Gastrocnemius medialis (tissue), 4 donors: ENCODE data around the gene TRIM66.

ENCODE experiments used
- POLR2A ChIP-seq, 2 donors: fragments of 450-650 bp; IDR thresholded peaks; one replicate each; pipeline ENCODE4 v1.6.1; 2017; ENCODE audit warnings: antibody characterized with exemption in 2 of 2, mild to moderate bottlenecking in 2 of 2, moderate library complexity in 2 of 2
- TF ChIP-seq, protein P1 (sequence below), 5 experiments: fragments of 450-650 bp in 3 of 5; fragments of 200-600 bp in 2 of 5; sonication (generic) in 2 of 5; IDR thresholded peaks in 4 of 5; conservative IDR thresholded peaks in 1 of 5; 1 replicate in 4 of 5; 2 replicates in 1 of 5; pipeline ENCODE4 v1.5.1; 2016 to 2019; ENCODE audit warnings: antibody characterized with exemption in 5 of 5, mild to moderate bottlenecking in 3 of 5, moderate library complexity in 3 of 5

- TF ChIP-seq POLR2A (IDR thresholded peaks at IDR 0.05) = no peak
- TF ChIP-seq, protein P1, sequence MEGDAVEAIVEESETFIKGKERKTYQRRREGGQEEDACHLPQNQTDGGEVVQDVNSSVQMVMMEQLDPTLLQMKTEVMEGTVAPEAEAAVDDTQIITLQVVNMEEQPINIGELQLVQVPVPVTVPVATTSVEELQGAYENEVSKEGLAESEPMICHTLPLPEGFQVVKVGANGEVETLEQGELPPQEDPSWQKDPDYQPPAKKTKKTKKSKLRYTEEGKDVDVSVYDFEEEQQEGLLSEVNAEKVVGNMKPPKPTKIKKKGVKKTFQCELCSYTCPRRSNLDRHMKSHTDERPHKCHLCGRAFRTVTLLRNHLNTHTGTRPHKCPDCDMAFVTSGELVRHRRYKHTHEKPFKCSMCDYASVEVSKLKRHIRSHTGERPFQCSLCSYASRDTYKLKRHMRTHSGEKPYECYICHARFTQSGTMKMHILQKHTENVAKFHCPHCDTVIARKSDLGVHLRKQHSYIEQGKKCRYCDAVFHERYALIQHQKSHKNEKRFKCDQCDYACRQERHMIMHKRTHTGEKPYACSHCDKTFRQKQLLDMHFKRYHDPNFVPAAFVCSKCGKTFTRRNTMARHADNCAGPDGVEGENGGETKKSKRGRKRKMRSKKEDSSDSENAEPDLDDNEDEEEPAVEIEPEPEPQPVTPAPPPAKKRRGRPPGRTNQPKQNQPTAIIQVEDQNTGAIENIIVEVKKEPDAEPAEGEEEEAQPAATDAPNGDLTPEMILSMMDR (IDR thresholded peaks at IDR 0.05 in 4 of 5, conservative IDR thresholded peaks at IDR 0.05 in 1 of 5) = peak in 2 of 5 experiments; percentile 42 to 55
These were observed 78.3 kb downstream of the TRIM66 start for GRCh38 chr11:8604078-8604723.
